OCI-LY3 (cell line): ENCODE data around the gene LCNL1.

Experiments
- H2AFZ ChIP-seq: fragments of 200-600, 300-600 bp; shearing (Covaris generic); 2 replicates; pipeline ENCODE4 v1.6.0; 2014; ENCODE audit warnings: antibody characterized with exemption, low read depth, low read length
- H3K27ac ChIP-seq: fragments of 200-600, 300-600 bp; sonication (generic); 2 replicates; pipeline ENCODE4 v1.5.1; 2014; ENCODE audit warnings: mild to moderate bottlenecking, low read length, moderate library complexity, mixed read lengths
- H3K27me3 ChIP-seq: fragments of 200-600, 300-600 bp; sonication (generic); 2 replicates; pipeline ENCODE4 v1.6.1; 2014; ENCODE audit warnings: low read depth, low read length, mixed read lengths
- H3K36me3 ChIP-seq: fragments of 200-600, 300-600 bp; sonication (generic); replicated peaks from 2 replicates; pipeline ENCODE3; 2014; ENCODE audit warnings: low read depth, low read length, mixed read lengths
- H3K4me1 ChIP-seq: fragments of 300-600, 200-600 bp; sonication (generic); 2 replicates; pipeline ENCODE4 v1.6.1; 2014; ENCODE audit warnings: low read length, mixed read lengths
- H3K4me2 ChIP-seq: fragments of 200-600, 300-600 bp; sonication (generic); 2 replicates; pipeline ENCODE4 v1.6.1; 2014; ENCODE audit warnings: low read length, mixed read lengths
- H3K4me3 ChIP-seq: fragments of 300-600, 200-600 bp; sonication (generic); 2 replicates; pipeline ENCODE4 v1.5.1; 2014; ENCODE audit warnings: antibody characterized with exemption, mild to moderate bottlenecking, low read length, moderate library complexity
- H3K79me2 ChIP-seq: fragments of 300-600, 200-600 bp; shearing (Covaris generic); 2 replicates; pipeline ENCODE4 v1.6.1; 2014; ENCODE audit warnings: mild to moderate bottlenecking, low read length, mixed read lengths
- H3K9ac ChIP-seq: fragments of 300-600, 200-600 bp; shearing (Covaris generic); 2 replicates; pipeline ENCODE4 v1.6.0; 2014; ENCODE audit warnings: mild to moderate bottlenecking, low read length, moderate library complexity
- H3K9me3 ChIP-seq: fragments of 200-600, 300-600 bp; shearing (Covaris generic); 2 replicates; pipeline ENCODE4 v1.6.1; 2014; ENCODE audit warnings: low read length, mixed read lengths; ENCODE audit not compliant: insufficient read depth
- H4K20me1 ChIP-seq: fragments of 200-600, 300-600 bp; sonication (generic); 2 replicates; pipeline ENCODE4 v1.6.1; 2016; ENCODE audit warnings: low read length, mixed read lengths; ENCODE audit not compliant: insufficient read depth
- EZH2phosphoT487 ChIP-seq: fragments of 200-600 bp; shearing (Covaris generic); IDR thresholded peaks from 2 replicates; pipeline ENCODE4 v1.6.1; 2018; ENCODE audit warnings: antibody characterized with exemption, mixed run types, low read depth
- TF ChIP-seq, protein P1 (sequence below): fragments of 200-600, 300-600 bp; sonication (generic); IDR thresholded peaks from 2 replicates; pipeline ENCODE4 v1.5.1; 2014; ENCODE audit warnings: antibody characterized with exemption, low read length, low read depth

LCNL1 gene

DNA sequence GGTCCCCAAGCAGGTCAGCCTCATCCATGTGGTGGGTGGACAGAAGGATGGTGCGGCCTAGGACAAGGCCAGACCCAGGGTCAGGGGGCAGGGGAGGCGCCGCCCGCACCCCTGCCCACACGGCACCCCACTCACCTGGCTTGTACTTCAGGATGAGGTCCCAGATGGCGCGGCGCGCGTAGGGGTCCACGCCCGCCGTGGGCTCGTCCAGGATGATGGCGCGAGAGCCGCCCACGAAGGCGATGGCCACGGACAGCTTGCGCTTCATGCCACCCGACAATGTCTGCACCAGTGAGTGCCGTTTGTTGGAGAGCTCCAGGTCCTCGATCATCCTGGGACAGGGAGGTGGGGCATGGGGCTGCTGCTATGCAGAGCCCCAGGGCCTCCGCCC is 32.7 kb downstream of the LCNL1 start:
- no peak overlapping the region for H3K4me3 ChIP-seq
- no peak overlapping the region for H2AFZ ChIP-seq
- H3K9me3 ChIP-seq, result no peaks in the 10 kb centered on the region
- H3K4me2 ChIP-seq, result no peak overlapping the region
- H3K79me2 ChIP-seq, result no peaks in the 10 kb centered on the region
- no peaks in the 10 kb centered on the region for H3K27me3 ChIP-seq
- no peak overlapping the region for H3K27ac ChIP-seq
- no peak for TF ChIP-seq EZH2phosphoT487
- TF ChIP-seq, protein P1, sequence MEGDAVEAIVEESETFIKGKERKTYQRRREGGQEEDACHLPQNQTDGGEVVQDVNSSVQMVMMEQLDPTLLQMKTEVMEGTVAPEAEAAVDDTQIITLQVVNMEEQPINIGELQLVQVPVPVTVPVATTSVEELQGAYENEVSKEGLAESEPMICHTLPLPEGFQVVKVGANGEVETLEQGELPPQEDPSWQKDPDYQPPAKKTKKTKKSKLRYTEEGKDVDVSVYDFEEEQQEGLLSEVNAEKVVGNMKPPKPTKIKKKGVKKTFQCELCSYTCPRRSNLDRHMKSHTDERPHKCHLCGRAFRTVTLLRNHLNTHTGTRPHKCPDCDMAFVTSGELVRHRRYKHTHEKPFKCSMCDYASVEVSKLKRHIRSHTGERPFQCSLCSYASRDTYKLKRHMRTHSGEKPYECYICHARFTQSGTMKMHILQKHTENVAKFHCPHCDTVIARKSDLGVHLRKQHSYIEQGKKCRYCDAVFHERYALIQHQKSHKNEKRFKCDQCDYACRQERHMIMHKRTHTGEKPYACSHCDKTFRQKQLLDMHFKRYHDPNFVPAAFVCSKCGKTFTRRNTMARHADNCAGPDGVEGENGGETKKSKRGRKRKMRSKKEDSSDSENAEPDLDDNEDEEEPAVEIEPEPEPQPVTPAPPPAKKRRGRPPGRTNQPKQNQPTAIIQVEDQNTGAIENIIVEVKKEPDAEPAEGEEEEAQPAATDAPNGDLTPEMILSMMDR, result no peak
- no peaks in the 10 kb centered on the region for H4K20me1 ChIP-seq
- H3K9ac ChIP-seq, result no peak overlapping the region
- no peaks in the 10 kb centered on the region for H3K4me1 ChIP-seq
- H3K36me3 ChIP-seq, result no peaks in the 10 kb centered on the region

DNA sequence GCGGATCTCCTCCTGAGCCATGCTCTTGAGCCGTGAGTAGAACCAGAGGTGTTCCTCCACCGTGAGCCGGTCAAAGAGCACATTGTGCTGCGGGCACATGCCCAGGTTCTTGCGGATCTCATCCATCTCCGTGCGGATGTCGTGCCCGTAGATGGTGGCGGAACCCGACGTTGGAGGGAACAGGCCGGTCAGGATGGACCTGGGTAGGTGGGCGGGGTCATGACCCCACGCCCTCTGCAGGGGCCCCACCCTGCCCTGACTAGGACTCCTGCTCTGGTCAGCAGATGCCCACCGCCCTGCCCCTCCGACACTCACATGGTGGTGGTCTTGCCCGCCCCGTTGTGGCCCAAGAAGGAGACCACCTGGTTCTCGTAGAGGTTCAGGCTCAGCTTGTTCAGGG is 33.2 kb downstream of the LCNL1 start:
- TF ChIP-seq EZH2phosphoT487, result no peak
- TF ChIP-seq, protein P1, result no peak
- H3K27ac ChIP-seq, result no peak overlapping the region
- H3K36me3 ChIP-seq, result no peaks in the 10 kb centered on the region
- H3K79me2 ChIP-seq, result no peaks in the 10 kb centered on the region
- H4K20me1 ChIP-seq, result no peaks in the 10 kb centered on the region
- H3K9ac ChIP-seq, result no peak overlapping the region
- no peaks in the 10 kb centered on the region for H3K4me1 ChIP-seq
- no peak overlapping the region for H3K4me3 ChIP-seq
- no peaks in the 10 kb centered on the region for H3K27me3 ChIP-seq
- H3K9me3 ChIP-seq, result no peaks in the 10 kb centered on the region
- H3K4me2 ChIP-seq, result no peak overlapping the region
- H2AFZ ChIP-seq, result no peak overlapping the region

DNA sequence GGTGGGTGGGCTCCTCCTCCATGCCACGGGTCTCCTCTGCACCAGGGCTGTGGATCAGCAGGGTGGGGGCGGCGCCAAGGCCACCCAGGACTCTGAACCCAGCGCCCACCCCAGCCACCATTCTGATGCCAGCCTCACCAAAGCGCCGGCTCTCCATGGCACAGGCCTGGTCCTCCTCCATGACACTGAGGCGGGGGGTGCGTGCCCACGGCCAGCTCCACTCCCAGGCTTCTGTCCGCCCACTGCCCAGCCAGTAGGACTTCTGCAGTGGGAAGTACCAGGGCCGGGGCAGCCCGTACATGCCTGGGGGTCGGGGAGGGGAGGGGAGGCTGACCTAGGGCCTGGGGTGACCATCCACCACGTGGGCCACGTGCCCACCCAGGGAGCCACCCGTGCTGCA is 33.6 kb downstream of the LCNL1 start:
- TF ChIP-seq EZH2phosphoT487, result no peak
- TF ChIP-seq, protein P1, result no peak
- Histone ChIP-seq H3K9me3 (no peaks in the 10 kb centered on the region), H3K79me2 (no peaks in the 10 kb centered on the region)

DNA sequence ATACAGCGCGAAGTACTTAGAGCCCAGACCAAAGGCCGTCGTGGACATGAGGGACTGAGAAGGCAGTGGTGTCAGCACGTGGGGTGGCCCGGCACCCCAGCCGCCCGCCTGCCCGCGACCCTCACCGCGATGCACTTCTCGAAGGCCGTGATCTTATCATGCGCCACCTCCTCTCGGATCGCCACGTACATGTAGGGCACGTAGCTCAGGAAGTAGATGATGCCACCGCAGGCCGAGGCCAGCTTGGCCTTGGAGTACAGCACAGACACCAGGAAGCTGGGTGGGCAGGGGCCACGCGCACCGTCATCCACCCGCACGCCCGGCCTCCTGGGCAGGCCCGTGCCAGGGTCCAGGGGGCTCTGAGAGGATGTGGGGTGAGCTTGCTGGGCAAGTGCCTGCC is 34.3 kb downstream of the LCNL1 start:
- Histone ChIP-seq H4K20me1 (no peaks in the 10 kb centered on the region), H3K27ac (no peak overlapping the region), H3K79me2 (no peaks in the 10 kb centered on the region), H3K9me3 (no peaks in the 10 kb centered on the region), H2AFZ (no peak overlapping the region), H3K27me3 (no peaks in the 10 kb centered on the region), H3K4me3 (no peak overlapping the region), H3K9ac (no peak overlapping the region), H3K4me2 (no peak overlapping the region), H3K36me3 (no peaks in the 10 kb centered on the region), H3K4me1 (no peaks in the 10 kb centered on the region)
- TF ChIP-seq, protein P1, result no peak
- TF ChIP-seq EZH2phosphoT487, result no peak

More for the DNA sequence above, 33.6 kb downstream of the LCNL1 start:
- Histone ChIP-seq H3K9ac (no peak overlapping the region), H3K27ac (no peak overlapping the region), H3K36me3 (no peaks in the 10 kb centered on the region), H4K20me1 (no peaks in the 10 kb centered on the region), H2AFZ (no peak overlapping the region), H3K4me2 (no peak overlapping the region), H3K27me3 (no peaks in the 10 kb centered on the region), H3K4me1 (no peaks in the 10 kb centered on the region), H3K4me3 (no peak overlapping the region)
